SK-N-SH treated with all-trans-retinoic acid at 6 μM for 48 hours (cell line): ENCODE results near the gene NFS1.

ENCODE experiments used
- ATAC-seq: fragments of 200-7000 bp; cut with Tn5 transposase; 3 replicates; pipeline ENCODE4 v1.9.1; 2020; ENCODE audit warnings: mild to moderate bottlenecking, moderate library complexity
- BACH2 ChIP-seq: fragments of 250-450 bp; sonication (Bioruptor Pico); IDR thresholded peaks from 2 replicates; pipeline ENCODE4 v1.9.0; 2021; ENCODE audit warnings: mild to moderate bottlenecking, borderline replicate concordance
- CSDC2 ChIP-seq: fragments of 250-450 bp; sonication (Bioruptor Pico); IDR thresholded peaks from 2 replicates; pipeline ENCODE4 v1.5.0; 2020; ENCODE audit warnings: mild to moderate bottlenecking, moderate library complexity
- CSRNP3 ChIP-seq: fragments of 250-450 bp; sonication (Bioruptor Pico); IDR thresholded peaks from 2 replicates; pipeline ENCODE4 v1.5.1; 2021; ENCODE audit warnings: mild to moderate bottlenecking, moderate library complexity
- ESRRG ChIP-seq: fragments of 250-450 bp; sonication (Bioruptor Pico); IDR thresholded peaks from 2 replicates; pipeline ENCODE4 v1.6.1; 2021; ENCODE audit warnings: mild to moderate bottlenecking
- GLIS3 ChIP-seq: fragments of 250-450 bp; sonication (Bioruptor Pico); IDR thresholded peaks from 2 replicates; pipeline ENCODE4 v1.5.0; 2020; ENCODE audit warnings: mild to moderate bottlenecking, moderate library complexity
- ISL1 ChIP-seq: fragments of 250-450 bp; sonication (Bioruptor Pico); IDR thresholded peaks from 2 replicates; pipeline ENCODE4 v2.1.2; 2022; ENCODE audit warnings: mild to moderate bottlenecking, moderate library complexity
- OSR1 ChIP-seq: fragments of 250-450 bp; sonication (Bioruptor Pico); IDR thresholded peaks from 2 replicates; pipeline ENCODE4 v1.8.0; 2022; ENCODE audit warnings: moderate library complexity, mild to moderate bottlenecking, inconsistent platforms
- PATZ1 ChIP-seq: fragments of 250-450 bp; sonication (Bioruptor Pico); IDR thresholded peaks from 2 replicates; pipeline ENCODE4 v1.8.0; 2020; ENCODE audit warnings: mild to moderate bottlenecking, moderate library complexity, borderline replicate concordance
- POU6F1 ChIP-seq: fragments of 250-450 bp; sonication (Bioruptor Pico); IDR thresholded peaks from 2 replicates; pipeline ENCODE4 v1.8.0; 2021; ENCODE audit warnings: low read depth, mild to moderate bottlenecking, moderate library complexity, borderline replicate concordance
- PPARA ChIP-seq: fragments of 250-450 bp; sonication (Bioruptor Pico); IDR thresholded peaks from 2 replicates; pipeline ENCODE4 v1.5.0; 2020; ENCODE audit warnings: mild to moderate bottlenecking, borderline replicate concordance
- RARB ChIP-seq: fragments of 250-450 bp; sonication (Bioruptor Pico); IDR thresholded peaks from 2 replicates; pipeline ENCODE4 v1.8.0; 2021; ENCODE audit warnings: mild to moderate bottlenecking, moderate library complexity
- SNAI2 ChIP-seq: fragments of 250-450 bp; sonication (Bioruptor Pico); IDR thresholded peaks from 2 replicates; pipeline ENCODE4 v1.5.0; 2020; ENCODE audit warnings: mild to moderate bottlenecking, moderate library complexity
- TCF4 ChIP-seq: fragments of 250-450 bp; sonication (Bioruptor Pico); IDR thresholded peaks from 2 replicates; pipeline ENCODE4 v1.8.0; 2021; ENCODE audit warnings: mild to moderate bottlenecking, moderate library complexity, borderline replicate concordance
- TOX ChIP-seq: fragments of 250-450 bp; sonication (Bioruptor Pico); IDR thresholded peaks from 2 replicates; pipeline ENCODE4 v1.8.0; 2021; ENCODE audit warnings: mild to moderate bottlenecking, moderate library complexity, borderline replicate concordance
- TSHZ2 ChIP-seq: fragments of 250-450 bp; sonication (Bioruptor Pico); IDR thresholded peaks from 2 replicates; pipeline ENCODE4 v1.5.0; 2020; ENCODE audit warnings: mild to moderate bottlenecking, moderate library complexity
- ZC3H10 ChIP-seq: fragments of 250-450 bp; sonication (Bioruptor Pico); IDR thresholded peaks from 2 replicates; pipeline ENCODE4 v1.5.1; 2021; ENCODE audit warnings: mild to moderate bottlenecking, moderate library complexity
- ZFP3 ChIP-seq: fragments of 250-450 bp; sonication (Bioruptor Pico); IDR thresholded peaks from 2 replicates; pipeline ENCODE4 v1.5.0; 2020; ENCODE audit warnings: mild to moderate bottlenecking, moderate library complexity
- ZFP30 ChIP-seq: fragments of 450-650 bp; formaldehyde crosslinking; IDR thresholded peaks from 2 replicates; pipeline ENCODE4 v1.5.0; 2022; ENCODE audit warnings: mild to moderate bottlenecking, moderate library complexity
- ZNF565 ChIP-seq: fragments of 450-650 bp; formaldehyde crosslinking; conservative IDR thresholded peaks from 2 replicates; pipeline ENCODE4 v1.5.0; 2020; ENCODE audit warnings: low read depth, mild to moderate bottlenecking, moderate library complexity
- ZNF70 ChIP-seq: fragments of 450-650 bp; formaldehyde crosslinking; IDR thresholded peaks from 2 replicates; pipeline ENCODE4 v1.5.0; 2020; ENCODE audit warnings: mild to moderate bottlenecking, moderate library complexity
- ZNF8 ChIP-seq: fragments of 450-650 bp; formaldehyde crosslinking; IDR thresholded peaks from 2 replicates; pipeline ENCODE4 v1.5.0; 2020; ENCODE audit warnings: mild to moderate bottlenecking, moderate library complexity

NFS1 gene

GRCh38 chr20:35648836-35649235 lies 50.3 kb downstream of the NFS1 start:
- TF ChIP-seq ZFP30 (CRISPR knock-in tag) (no peak), TCF4 (CRISPR knock-in tag) (no peak), GLIS3 (CRISPR knock-in tag) (no peak), ZNF565 (CRISPR knock-in tag) (no peak), POU6F1 (CRISPR knock-in tag) (no peak), TOX (CRISPR knock-in tag) (no peak), ESRRG (CRISPR knock-in tag) (no peak), TSHZ2 (CRISPR knock-in tag) (no peak), ZFP3 (CRISPR knock-in tag) (no peak), CSRNP3 (CRISPR knock-in tag) (no peak), CSDC2 (CRISPR knock-in tag) (no peak), PATZ1 (CRISPR knock-in tag) (no peak), ZNF70 (CRISPR knock-in tag) (no peak), PPARA (CRISPR knock-in tag) (no peak), ZC3H10 (CRISPR knock-in tag) (no peak), ISL1 (CRISPR knock-in tag) (no peak), BACH2 (CRISPR knock-in tag) (no peak), ZNF8 (CRISPR knock-in tag) (no peak), SNAI2 (CRISPR knock-in tag) (no peak)
- no peak for ATAC-seq

GRCh38 chr20:35644806-35645205 lies 54.3 kb downstream of the NFS1 start:
- ATAC-seq = no peak
- TF ChIP-seq TOX (CRISPR knock-in tag) = no peak
- TF ChIP-seq TSHZ2 (CRISPR knock-in tag) = no peak
- TF ChIP-seq ZNF8 (CRISPR knock-in tag) = no peak
- no peak for TF ChIP-seq ZFP30 (CRISPR knock-in tag)
- no peak for TF ChIP-seq ESRRG (CRISPR knock-in tag)
- no peak for TF ChIP-seq GLIS3 (CRISPR knock-in tag)
- no peak for TF ChIP-seq OSR1 (CRISPR knock-in tag)
- no peak for TF ChIP-seq PPARA (CRISPR knock-in tag)
- TF ChIP-seq CSRNP3 (CRISPR knock-in tag) = no peak
- no peak for TF ChIP-seq PATZ1 (CRISPR knock-in tag)
- no peak for TF ChIP-seq RARB (CRISPR knock-in tag)
- TF ChIP-seq POU6F1 (CRISPR knock-in tag) = no peak
- TF ChIP-seq ISL1 (CRISPR knock-in tag) = no peak
- no peak for TF ChIP-seq TCF4 (CRISPR knock-in tag)
- TF ChIP-seq CSDC2 (CRISPR knock-in tag) = no peak
- TF ChIP-seq SNAI2 (CRISPR knock-in tag) = no peak
- no peak for TF ChIP-seq ZNF565 (CRISPR knock-in tag)
